Measurements from ENCODE around the gene ARMC3.

- TF ChIP-seq CTCF (IDR thresholded peaks at IDR 0.05), result no peak
- TF ChIP-seq POLR2A (IDR thresholded peaks at IDR 0.05), result no peak
These were observed 70.2 kb downstream of the ARMC3 start for GRCh38 chr10:22998091-22998490.

Measured in adrenal gland (tissue), 5 donors.